B cell (primary cell): ENCODE results near the gene ADAM17. TPM values are rescaled to one million over a fixed set of nuclear protein-coding genes. Genes with fewer than 3 reads are reported as not detected.

Experiments used
- ATAC-seq: fragments of 200-7000 bp; cut with Tn5 transposase; one replicate; pipeline ENCODE4 v1.10.0; 2021; ENCODE audit warnings: low read depth, mild to moderate bottlenecking, moderate number of reproducible peaks, moderate library complexity
- CTCF ChIA-PET: fragments of 350-600 bp; sonication (Branson Sonifier 250); formaldehyde crosslinking; loops from one replicate; lab custom pipeline; 2021; ENCODE audit warnings: antibody characterized with exemption, inconsistent platforms; lab: Charles Lee
- POLR2A ChIA-PET: fragments of 350-600 bp; sonication (Branson Sonifier 250); formaldehyde crosslinking; loops from one replicate; lab custom pipeline; 2021; ENCODE audit warnings: antibody characterized with exemption; lab: Charles Lee
- DNase-seq: peaks from one replicate; pipeline ENCODE4 v3.0.0; 2013
- H2AFZ ChIP-seq: 2 replicates; pipeline ENCODE4 v1.6.1; 2012; ENCODE audit warnings: mild to moderate bottlenecking, low read depth, low read length; ENCODE audit not compliant: insufficient read depth, poor library complexity, severe bottlenecking
- H3K27ac ChIP-seq, 2 donors: 1 replicate in 1 of 2; 2 replicates in 1 of 2; pipeline ENCODE4 v1.5.1; 2012 to 2013; ENCODE audit warnings: low read length in 2 of 2, mild to moderate bottlenecking in 2 of 2, moderate library complexity in 1 of 2
- H3K27me3 ChIP-seq, 4 experiments: fragments of 200-600 bp in 1 of 4; sonication (generic) in 1 of 4; replicated peaks in 1 of 4; 1 replicate in 2 of 4; 2 replicates in 2 of 4; pipeline versions ENCODE4 v1.6.1 to v1.7.0; 2013 to 2016; ENCODE audit warnings: low read length in 3 of 4, mild to moderate bottlenecking in 2 of 4, mixed read lengths in 1 of 4, moderate library complexity in 1 of 4; ENCODE audit not compliant: insufficient read depth in 4 of 4, control insufficient read depth in 3 of 4; ENCODE audit errors: control extremely low read depth in 1 of 4
- H3K36me3 ChIP-seq, 2 experiments: replicated peaks in 1 of 2; 1 replicate in 1 of 2; 2 replicates in 1 of 2; pipeline versions ENCODE4 v1.6.1 to v1.7.1; 2013; ENCODE audit warnings: low read length in 1 of 2; ENCODE audit not compliant: insufficient read depth in 2 of 2, control insufficient read depth in 1 of 2; ENCODE audit errors: control extremely low read depth in 1 of 2, extremely low read depth in 1 of 2
- H3K4me1 ChIP-seq, 2 donors: fragments of 200-600 bp in 1 of 2; sonication (generic) in 1 of 2; 1 replicate in 1 of 2; 2 replicates in 1 of 2; pipeline versions ENCODE4 v1.5.1 to v1.6.1; 2013 to 2017; ENCODE audit warnings: low read length in 2 of 2; ENCODE audit not compliant: control insufficient read depth in 2 of 2, insufficient read depth in 2 of 2
- H3K4me2 ChIP-seq: replicated peaks from 2 replicates; pipeline ENCODE3; 2012; ENCODE audit warnings: mild to moderate bottlenecking, low read depth, low read length; ENCODE audit not compliant: poor library complexity, severe bottlenecking
- H3K4me3 ChIP-seq, 5 experiments: fragments of 200-600 bp in 1 of 5; sonication (generic) in 1 of 5; 1 replicate in 3 of 5; 2 replicates in 2 of 5; pipeline versions ENCODE4 v1.5.1 to v1.7.0; 2011 to 2016; ENCODE audit warnings: low read length in 4 of 5, mild to moderate bottlenecking in 4 of 5, low read depth in 2 of 5, control low read depth in 1 of 5, moderate library complexity in 1 of 5; ENCODE audit not compliant: insufficient read depth in 1 of 5; ENCODE audit errors: control extremely low read depth in 1 of 5, extremely low read depth in 1 of 5
- H3K79me2 ChIP-seq: fragments of 200-600 bp; sonication (generic); one replicate; pipeline ENCODE4 v1.6.0; 2016; ENCODE audit warnings: low read length; ENCODE audit not compliant: control insufficient read depth, insufficient read depth
- H3K9ac ChIP-seq: fragments of 200-600 bp; sonication (generic); 2 replicates; pipeline ENCODE4 v1.6.1; 2017; ENCODE audit warnings: mild to moderate bottlenecking, low read length, moderate library complexity
- H3K9me3 ChIP-seq, 3 donors: one replicate each; pipeline versions ENCODE4 v1.6.1 to v1.7.1; 2013; ENCODE audit warnings: low read length in 2 of 3; ENCODE audit not compliant: control insufficient read depth in 2 of 3, insufficient read depth in 1 of 3; ENCODE audit errors: control extremely low read depth in 1 of 3
- H4K20me1 ChIP-seq: 2 replicates; pipeline ENCODE4 v1.6.0; 2012; ENCODE audit warnings: mild to moderate bottlenecking, low read length; ENCODE audit not compliant: insufficient read depth, control insufficient read depth, poor library complexity, severe bottlenecking
- H3K27ac Mint-ChIP-seq: one replicate; pipeline ENCODE4 v1.8.0; 2021; ENCODE audit warnings: mixed read lengths
- H3K27me3 Mint-ChIP-seq: one replicate; pipeline ENCODE4 v1.8.0; 2021; ENCODE audit warnings: mixed read lengths
- H3K4me1 Mint-ChIP-seq: one replicate; pipeline ENCODE4 v1.8.0; 2021; ENCODE audit warnings: mixed read lengths
- H3K4me3 Mint-ChIP-seq: one replicate; pipeline ENCODE4 v1.8.0; 2021; ENCODE audit warnings: mixed read lengths
- H3K9me3 Mint-ChIP-seq: one replicate; pipeline ENCODE4 v1.8.0; 2022; ENCODE audit warnings: mixed read lengths; ENCODE audit not compliant: insufficient read depth
- EZH2 ChIP-seq: IDR thresholded peaks from 2 replicates; pipeline ENCODE4 v1.6.1; 2012; ENCODE audit warnings: borderline replicate concordance, low read depth, mild to moderate bottlenecking, moderate library complexity, low read length; ENCODE audit not compliant: insufficient read depth, poor library complexity, severe bottlenecking
- WGBS: methylation state at CpG from one replicate; pipeline ENCODE4 v1.1.5; 2013; ENCODE audit warnings: missing lambda C conversion rate; ENCODE audit not compliant: insufficient coverage; 5-methylcytosine and 5-hydroxymethylcytosine counted together
- intact Hi-C: fragments of 100-400 bp; cut with micrococcal nuclease; formaldehyde crosslinking; loops from one replicate; pipeline ENCODE4 v1.10.0; 2022
- polyA plus RNA-seq: library from polyadenylated mRNA; depleted of rRNA; stranded (reverse); fragments of >200 nt; gene quantifications from 2 replicates; pipeline ENCODE4 v1.2.3, GENCODE V29; 2012
- total RNA-seq, 2 donors: library from RNA; stranded (reverse); fragments of 120-200 nt in 1 of 2; gene quantifications; 1 replicate in 1 of 2; 2 replicates in 1 of 2; pipeline versions ENCODE4 v1.2.3 to v1.2.4, GENCODE V29; 2013 to 2022
- TF ChIP-seq, protein P1 (sequence below): fragments of 200-600 bp; IDR thresholded peaks from one replicate; pipeline ENCODE4 v1.8.0; 2022; ENCODE audit warnings: antibody characterized with exemption, mild to moderate bottlenecking

The ADAM17 gene
- total and polyA plus RNA-seq, 2 donors (not counting 1 experiment from before 2014, with no cell fraction given), result 13.9 to 57.8 TPM

DNA sequence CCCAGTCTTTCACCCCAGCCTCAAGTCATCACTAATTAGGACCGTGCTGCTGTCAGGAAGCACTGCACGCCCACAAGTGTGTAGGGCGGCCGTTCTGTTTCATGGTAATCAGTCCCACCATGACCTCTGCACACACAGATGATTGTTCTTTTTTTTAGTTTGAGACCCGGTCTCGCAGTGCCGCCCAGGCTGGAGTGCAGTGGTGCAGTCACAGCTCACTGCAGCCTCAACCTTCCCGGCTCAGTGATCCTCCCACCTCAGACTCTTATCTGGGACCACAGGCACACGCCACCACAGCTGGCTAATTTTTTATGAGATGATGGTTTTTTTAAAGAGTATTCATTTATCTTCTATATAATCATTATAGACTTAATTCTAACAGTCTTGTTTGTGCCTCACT lies 83.1 kb downstream of the ADAM17 start:
- intact Hi-C loops, result loop anchor here (2.0 to 5.0 kb wide), 2 partner anchors 158 to 370 kb away; partner anchors contain the start of genes TAF1B and YWHAQ
- TF ChIP-seq EZH2, result no peak
- TF ChIP-seq, protein P1, sequence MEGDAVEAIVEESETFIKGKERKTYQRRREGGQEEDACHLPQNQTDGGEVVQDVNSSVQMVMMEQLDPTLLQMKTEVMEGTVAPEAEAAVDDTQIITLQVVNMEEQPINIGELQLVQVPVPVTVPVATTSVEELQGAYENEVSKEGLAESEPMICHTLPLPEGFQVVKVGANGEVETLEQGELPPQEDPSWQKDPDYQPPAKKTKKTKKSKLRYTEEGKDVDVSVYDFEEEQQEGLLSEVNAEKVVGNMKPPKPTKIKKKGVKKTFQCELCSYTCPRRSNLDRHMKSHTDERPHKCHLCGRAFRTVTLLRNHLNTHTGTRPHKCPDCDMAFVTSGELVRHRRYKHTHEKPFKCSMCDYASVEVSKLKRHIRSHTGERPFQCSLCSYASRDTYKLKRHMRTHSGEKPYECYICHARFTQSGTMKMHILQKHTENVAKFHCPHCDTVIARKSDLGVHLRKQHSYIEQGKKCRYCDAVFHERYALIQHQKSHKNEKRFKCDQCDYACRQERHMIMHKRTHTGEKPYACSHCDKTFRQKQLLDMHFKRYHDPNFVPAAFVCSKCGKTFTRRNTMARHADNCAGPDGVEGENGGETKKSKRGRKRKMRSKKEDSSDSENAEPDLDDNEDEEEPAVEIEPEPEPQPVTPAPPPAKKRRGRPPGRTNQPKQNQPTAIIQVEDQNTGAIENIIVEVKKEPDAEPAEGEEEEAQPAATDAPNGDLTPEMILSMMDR, result no peak

DNA sequence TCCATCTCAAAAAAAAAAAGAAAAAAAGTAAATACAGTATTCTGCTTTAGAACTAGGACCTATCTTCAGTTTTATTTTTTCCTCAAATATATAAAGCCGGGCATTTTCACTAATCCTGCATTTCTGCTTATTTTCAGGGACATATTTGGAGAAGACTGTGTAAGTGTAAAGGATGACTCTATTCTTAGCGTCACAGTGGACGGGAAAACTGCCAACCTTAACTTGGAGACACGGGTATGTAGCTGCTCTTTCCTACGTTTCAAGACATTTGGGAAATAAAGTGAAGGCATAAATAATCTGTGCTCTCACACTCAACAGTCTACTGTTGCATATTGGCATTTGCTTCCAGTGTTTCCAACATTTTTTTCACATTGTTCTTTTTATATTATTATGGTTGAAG lies 84.4 kb downstream of the ADAM17 start:
- TF ChIP-seq EZH2, result no peak
- TF ChIP-seq, protein P1, result no peak
- H3K27ac Mint-ChIP-seq, result no peak overlapping the region
- H3K9me3 Mint-ChIP-seq, result no peaks in the 10 kb centered on the region
- Histone ChIP-seq H4K20me1 (peaks cover 14% of the 10 kb centered on the region), H3K4me3 (no peak overlapping the region), H3K27ac (no peak overlapping the region), H3K79me2 (peaks cover 19% of the 10 kb centered on the region), H3K9me3 (peaks cover 0 to 5% (median 0%) of the 10 kb centered on the region in 3 donors), H3K36me3 (peaks cover 0 to 16% of the 10 kb centered on the region in 2 experiments), H2AFZ (no peak overlapping the region), H3K9ac (no peak overlapping the region), H3K4me2 (no peak overlapping the region), H3K27me3 (no peaks in the 10 kb centered on the region), H3K4me1 (peaks cover 20 to 24% of the 10 kb centered on the region in 2 donors)
- WGBS, result 93% methylated on average over 3 of the region's 5 CpGs
- ATAC-seq, result no peak
- CTCF ChIA-PET, result no interaction called here
- H3K27me3 Mint-ChIP-seq, result no peaks in the 10 kb centered on the region
- intact Hi-C loops, result loop anchor here (5.0 kb wide), 1 partner anchor 371 kb away; the partner anchor contains the start of gene TAF1B
- H3K4me3 Mint-ChIP-seq, result no peak overlapping the region
- DNase-seq, result no peak
- H3K4me1 Mint-ChIP-seq, result peaks cover 23% of the 10 kb centered on the region
- POLR2A ChIA-PET, result no interaction called here

More for the DNA sequence above, 83.1 kb downstream of the ADAM17 start:
- 50% methylated on average over 7 of the region's 9 CpGs for WGBS
- Histone ChIP-seq H2AFZ (no peak overlapping the region), H4K20me1 (peaks cover 15% of the 10 kb centered on the region), H3K4me1 (peaks cover 21 to 29% of the 10 kb centered on the region in 2 donors), H3K79me2 (peaks cover 30% of the 10 kb centered on the region), H3K4me2 (no peak overlapping the region), H3K9ac (no peak overlapping the region), H3K27ac (no peak overlapping the region), H3K4me3 (no peak overlapping the region), H3K9me3 (peaks cover 0 to 4% (median 0%) of the 10 kb centered on the region in 3 donors), H3K36me3 (peaks cover 0 to 19% of the 10 kb centered on the region in 2 experiments), H3K27me3 (no peaks in the 10 kb centered on the region)
- ATAC-seq (no peak), DNase-seq (no peak)
- Mint-ChIP-seq H3K27me3 (no peaks in the 10 kb centered on the region), H3K27ac (peak overlapping the region; percentile 48), H3K4me1 (peaks cover 34% of the 10 kb centered on the region), H3K9me3 (no peaks in the 10 kb centered on the region), H3K4me3 (peak overlapping the region; percentile 84)
- ChIA-PET CTCF (no interaction called here), POLR2A (interaction anchor here (0.7 kb wide), 1 partner anchor 31 kb away, joined by 5 read pairs; no protein-coding TSS in a partner anchor)
